NCI-H1105 (cell line): ENCODE measurements around the gene C11orf21.
"Not testable (repeated sequence)": the region's sequence is repeated elsewhere in the genome, so short reads cannot be mapped to it uniquely, and the experiment has no call there.

Source experiments
- DNase-seq: peaks from one replicate; lab custom pipeline; 2025; lab: John Stamatoyannopoulos, UW

Gene C11orf21

GRCh38 chr11:2295971-2296912 lies 5.5 kb downstream of the C11orf21 start:
- DNase-seq, result no peak

GRCh38 chr11:2294926-2295290 lies 6.8 kb downstream of the C11orf21 start:
- DNase-seq, result no peak

- DNase-seq, result no peak
These were observed 7.5 kb downstream of the C11orf21 start for GRCh38 chr11:2293984-2294925.

- DNase-seq, result no peak
These were observed 8.2 kb downstream of the C11orf21 start for GRCh38 chr11:2293531-2293971.

GRCh38 chr11:2290351-2290841 lies 11.3 kb downstream of the C11orf21 start:
- no peak for DNase-seq

GRCh38 chr11:2289859-2290258 lies 11.9 kb downstream of the C11orf21 start:
- no peak for DNase-seq

GRCh38 chr11:2289350-2289749 lies 12.4 kb downstream of the C11orf21 start:
- DNase-seq, result no peak

- DNase-seq, result no peak
These were observed 14.6 kb downstream of the C11orf21 start for GRCh38 chr11:2287091-2287490.

- DNase-seq, result not testable (repeated sequence)
These were observed 15.4 kb downstream of the C11orf21 start for GRCh38 chr11:2286350-2286749.

- no peak for DNase-seq
These were observed 21.5 kb downstream of the C11orf21 start for GRCh38 chr11:2280208-2280607.

GRCh38 chr11:2277933-2278523 lies 23.7 kb downstream of the C11orf21 start:
- DNase-seq, result no peak

- no peak for DNase-seq
These were observed 24.7 kb downstream of the C11orf21 start for GRCh38 chr11:2277008-2277346.

- no peak for DNase-seq
These were observed 25.3 kb downstream of the C11orf21 start for GRCh38 chr11:2276280-2277007.

GRCh38 chr11:2275334-2276279 lies 26.1 kb downstream of the C11orf21 start:
- DNase-seq, result no peak

GRCh38 chr11:2273771-2274170 lies 27.9 kb downstream of the C11orf21 start:
- no peak for DNase-seq

GRCh38 chr11:2273311-2273710 lies 28.4 kb downstream of the C11orf21 start:
- no peak for DNase-seq

GRCh38 chr11:2272946-2273280 lies 28.8 kb downstream of the C11orf21 start:
- no peak for DNase-seq

GRCh38 chr11:2272228-2272945 lies 29.3 kb downstream of the C11orf21 start:
- no peak for DNase-seq

- no peak for DNase-seq
These were observed 30.1 kb downstream of the C11orf21 start for GRCh38 chr11:2271327-2272227.
